ES-I3 (cell line): ENCODE results near the gene KCNQ4.

Experiments used
- H3K36me3 ChIP-seq: 2 replicates; pipeline ENCODE4 v1.6.1; 2013; ENCODE audit warnings: mild to moderate bottlenecking, low read length, control low read depth, moderate library complexity; ENCODE audit not compliant: insufficient read depth
- H3K4me1 ChIP-seq: 2 replicates; pipeline ENCODE4 v1.6.1; 2013; ENCODE audit warnings: mild to moderate bottlenecking, control low read depth, low read length; ENCODE audit not compliant: insufficient read depth
- H3K9ac ChIP-seq: 2 replicates; pipeline ENCODE4 v1.6.1; 2013; ENCODE audit warnings: low read depth, mild to moderate bottlenecking, low read length, moderate library complexity
- H3K9me3 ChIP-seq: 2 replicates; pipeline ENCODE4 v1.6.1; 2013; ENCODE audit warnings: mild to moderate bottlenecking, low read length, moderate library complexity; ENCODE audit not compliant: control insufficient read depth, insufficient read depth

The KCNQ4 gene

GRCh38 chr1:40748841-40749718 lies 34.5 kb upstream of the KCNQ4 start:
- peaks cover 2% of the 10 kb centered on the region; the same call in 1 of the 2 replicates for H3K36me3 ChIP-seq
- no peak overlapping the region for H3K9ac ChIP-seq
- no peaks in the 10 kb centered on the region for H3K9me3 ChIP-seq
- no peaks in the 10 kb centered on the region for H3K4me1 ChIP-seq

- peaks cover 4% of the 10 kb centered on the region for H3K36me3 ChIP-seq
- no peaks in the 10 kb centered on the region for H3K9me3 ChIP-seq
- no peak overlapping the region for H3K9ac ChIP-seq
- H3K4me1 ChIP-seq: no peaks in the 10 kb centered on the region
These were observed 33.8 kb upstream of the KCNQ4 start for GRCh38 chr1:40749817-40750216.

- no peaks in the 10 kb centered on the region for H3K9me3 ChIP-seq
- no peaks in the 10 kb centered on the region for H3K4me1 ChIP-seq
- H3K36me3 ChIP-seq: peaks cover 7% of the 10 kb centered on the region
- no peak overlapping the region for H3K9ac ChIP-seq
These were observed 33.1 kb upstream of the KCNQ4 start for GRCh38 chr1:40750451-40750908.

GRCh38 chr1:40751802-40752201 lies 31.8 kb upstream of the KCNQ4 start:
- Histone ChIP-seq H3K9ac (no peak overlapping the region), H3K4me1 (no peaks in the 10 kb centered on the region), H3K36me3 (peaks cover 14% of the 10 kb centered on the region), H3K9me3 (no peaks in the 10 kb centered on the region)

- Histone ChIP-seq H3K9me3 (no peaks in the 10 kb centered on the region), H3K4me1 (no peaks in the 10 kb centered on the region), H3K36me3 (peaks cover 18% of the 10 kb centered on the region), H3K9ac (no peak overlapping the region)
These were observed 30.3 kb upstream of the KCNQ4 start for GRCh38 chr1:40753142-40753882.

- Histone ChIP-seq H3K4me1 (no peaks in the 10 kb centered on the region), H3K9ac (no peak overlapping the region), H3K36me3 (peaks cover 24% of the 10 kb centered on the region), H3K9me3 (no peaks in the 10 kb centered on the region)
These were observed 29.4 kb upstream of the KCNQ4 start for GRCh38 chr1:40754201-40754600.

- Histone ChIP-seq H3K9me3 (no peaks in the 10 kb centered on the region), H3K9ac (no peak overlapping the region), H3K36me3 (peaks cover 24% of the 10 kb centered on the region), H3K4me1 (no peaks in the 10 kb centered on the region)
These were observed 28.5 kb upstream of the KCNQ4 start for GRCh38 chr1:40755067-40755466.

GRCh38 chr1:40756523-40756922 lies 27.1 kb upstream of the KCNQ4 start:
- Histone ChIP-seq H3K4me1 (no peaks in the 10 kb centered on the region), H3K9ac (no peak overlapping the region), H3K36me3 (peaks cover 24% of the 10 kb centered on the region), H3K9me3 (no peaks in the 10 kb centered on the region)

GRCh38 chr1:40757084-40757483 lies 26.5 kb upstream of the KCNQ4 start:
- Histone ChIP-seq H3K36me3 (peaks cover 24% of the 10 kb centered on the region), H3K9ac (no peak overlapping the region), H3K4me1 (no peaks in the 10 kb centered on the region), H3K9me3 (no peaks in the 10 kb centered on the region)

- no peak overlapping the region for H3K9ac ChIP-seq
- H3K4me1 ChIP-seq: no peaks in the 10 kb centered on the region
- H3K36me3 ChIP-seq: peaks cover 26% of the 10 kb centered on the region
- H3K9me3 ChIP-seq: no peaks in the 10 kb centered on the region
These were observed 25.6 kb upstream of the KCNQ4 start for GRCh38 chr1:40758004-40758403.

GRCh38 chr1:40758578-40759343 lies 24.8 kb upstream of the KCNQ4 start:
- Histone ChIP-seq H3K9ac (no peak overlapping the region), H3K36me3 (peaks cover 29% of the 10 kb centered on the region), H3K4me1 (no peaks in the 10 kb centered on the region), H3K9me3 (no peaks in the 10 kb centered on the region)

GRCh38 chr1:40760984-40761383 lies 22.6 kb upstream of the KCNQ4 start:
- Histone ChIP-seq H3K9me3 (no peaks in the 10 kb centered on the region), H3K4me1 (no peaks in the 10 kb centered on the region), H3K9ac (no peak overlapping the region), H3K36me3 (peaks cover 22% of the 10 kb centered on the region)

- Histone ChIP-seq H3K36me3 (peaks cover 18% of the 10 kb centered on the region), H3K9ac (no peak overlapping the region), H3K4me1 (no peaks in the 10 kb centered on the region), H3K9me3 (no peaks in the 10 kb centered on the region)
These were observed 21.3 kb upstream of the KCNQ4 start for GRCh38 chr1:40762144-40762923.
